Ishikawa (cell line): ENCODE measurements around the gene CWC22.

Source experiments
- CEBPB ChIP-seq: IDR thresholded peaks from 2 replicates; pipeline ENCODE4 v1.6.1; 2012
- EP300 ChIP-seq: IDR thresholded peaks from 2 replicates; pipeline ENCODE4 v1.6.1; 2012; ENCODE audit warnings: borderline replicate concordance
- FOXM1 ChIP-seq: IDR thresholded peaks from 2 replicates; pipeline ENCODE4 v1.6.1; 2012; ENCODE audit warnings: low read depth, borderline replicate concordance
- NFIC ChIP-seq: IDR thresholded peaks from 2 replicates; pipeline ENCODE4 v1.6.1; 2012
- RAD21 ChIP-seq: IDR thresholded peaks from 2 replicates; pipeline ENCODE4 v1.6.1; 2012; ENCODE audit warnings: low read depth
- TAF1 ChIP-seq: IDR thresholded peaks from 2 replicates; pipeline ENCODE4 v1.6.1; 2012; ENCODE audit warnings: low read depth, mild to moderate bottlenecking
- TCF12 ChIP-seq: IDR thresholded peaks from 2 replicates; pipeline ENCODE4 v1.6.1; 2012; ENCODE audit warnings: low read depth
- YY1 ChIP-seq: IDR thresholded peaks from 2 replicates; pipeline ENCODE4 v1.6.1; 2012; ENCODE audit warnings: low read depth
- TF ChIP-seq, protein P1 (sequence below): IDR thresholded peaks from 2 replicates; pipeline ENCODE4 v1.6.1; 2012; ENCODE audit warnings: low read depth, mild to moderate bottlenecking
- TF ChIP-seq, protein P2 (sequence below): IDR thresholded peaks from 2 replicates; pipeline ENCODE4 v1.6.1; 2012

DNA sequence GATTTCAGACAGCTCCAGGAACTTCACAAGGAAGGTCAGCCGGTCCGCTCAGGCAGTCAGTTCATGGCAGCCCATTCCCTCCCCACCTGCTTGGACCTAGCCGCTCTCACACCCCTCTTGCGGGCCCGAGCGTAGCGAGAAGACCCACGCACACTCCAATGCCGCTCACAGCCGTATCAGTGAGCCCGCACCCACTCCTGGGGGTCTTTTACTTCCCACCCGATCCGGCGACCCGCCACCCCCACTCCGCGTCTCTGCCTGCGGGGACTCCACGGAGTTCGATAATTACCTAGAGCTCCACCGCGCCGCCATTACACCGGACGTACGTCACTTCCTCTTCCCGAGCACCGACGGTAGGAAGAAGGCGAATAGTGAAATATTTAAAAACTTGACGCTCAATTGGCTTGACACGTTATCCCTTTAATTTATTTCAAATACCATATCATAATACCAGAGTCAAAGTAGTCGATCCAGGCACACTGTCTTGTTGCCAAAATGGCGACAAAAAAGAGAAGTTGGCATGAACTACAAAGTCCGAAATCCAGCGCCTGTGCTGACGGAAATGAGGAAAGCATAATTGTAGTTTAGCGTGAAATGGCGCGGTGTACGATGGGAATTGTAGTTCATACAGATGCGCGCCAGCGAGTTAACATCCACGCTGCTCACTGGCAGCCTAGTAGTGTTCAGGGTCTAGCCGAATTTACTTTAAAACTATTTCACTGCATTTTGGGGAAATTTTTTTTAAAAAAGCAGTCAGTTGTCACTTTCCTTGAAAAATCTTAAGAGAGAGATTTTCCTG is at the start of gene CWC22:
- TF ChIP-seq FOXM1, result 0 out of 2 replicates have a peak, but pooled peaks have one; percentile 26
- TF ChIP-seq, protein P1, sequence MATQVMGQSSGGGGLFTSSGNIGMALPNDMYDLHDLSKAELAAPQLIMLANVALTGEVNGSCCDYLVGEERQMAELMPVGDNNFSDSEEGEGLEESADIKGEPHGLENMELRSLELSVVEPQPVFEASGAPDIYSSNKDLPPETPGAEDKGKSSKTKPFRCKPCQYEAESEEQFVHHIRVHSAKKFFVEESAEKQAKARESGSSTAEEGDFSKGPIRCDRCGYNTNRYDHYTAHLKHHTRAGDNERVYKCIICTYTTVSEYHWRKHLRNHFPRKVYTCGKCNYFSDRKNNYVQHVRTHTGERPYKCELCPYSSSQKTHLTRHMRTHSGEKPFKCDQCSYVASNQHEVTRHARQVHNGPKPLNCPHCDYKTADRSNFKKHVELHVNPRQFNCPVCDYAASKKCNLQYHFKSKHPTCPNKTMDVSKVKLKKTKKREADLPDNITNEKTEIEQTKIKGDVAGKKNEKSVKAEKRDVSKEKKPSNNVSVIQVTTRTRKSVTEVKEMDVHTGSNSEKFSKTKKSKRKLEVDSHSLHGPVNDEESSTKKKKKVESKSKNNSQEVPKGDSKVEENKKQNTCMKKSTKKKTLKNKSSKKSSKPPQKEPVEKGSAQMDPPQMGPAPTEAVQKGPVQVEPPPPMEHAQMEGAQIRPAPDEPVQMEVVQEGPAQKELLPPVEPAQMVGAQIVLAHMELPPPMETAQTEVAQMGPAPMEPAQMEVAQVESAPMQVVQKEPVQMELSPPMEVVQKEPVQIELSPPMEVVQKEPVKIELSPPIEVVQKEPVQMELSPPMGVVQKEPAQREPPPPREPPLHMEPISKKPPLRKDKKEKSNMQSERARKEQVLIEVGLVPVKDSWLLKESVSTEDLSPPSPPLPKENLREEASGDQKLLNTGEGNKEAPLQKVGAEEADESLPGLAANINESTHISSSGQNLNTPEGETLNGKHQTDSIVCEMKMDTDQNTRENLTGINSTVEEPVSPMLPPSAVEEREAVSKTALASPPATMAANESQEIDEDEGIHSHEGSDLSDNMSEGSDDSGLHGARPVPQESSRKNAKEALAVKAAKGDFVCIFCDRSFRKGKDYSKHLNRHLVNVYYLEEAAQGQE, result no peak
- TF ChIP-seq CEBPB, result no peak
- no peak for TF ChIP-seq RAD21
- TF ChIP-seq TAF1, result peak; percentile 85
- TF ChIP-seq TCF12, result peak; percentile 62
- TF ChIP-seq EP300, result no peak; the same call in 1 of the 2 replicates
- TF ChIP-seq, protein P2, sequence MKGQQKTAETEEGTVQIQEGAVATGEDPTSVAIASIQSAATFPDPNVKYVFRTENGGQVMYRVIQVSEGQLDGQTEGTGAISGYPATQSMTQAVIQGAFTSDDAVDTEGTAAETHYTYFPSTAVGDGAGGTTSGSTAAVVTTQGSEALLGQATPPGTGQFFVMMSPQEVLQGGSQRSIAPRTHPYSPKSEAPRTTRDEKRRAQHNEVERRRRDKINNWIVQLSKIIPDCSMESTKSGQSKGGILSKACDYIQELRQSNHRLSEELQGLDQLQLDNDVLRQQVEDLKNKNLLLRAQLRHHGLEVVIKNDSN, result no peak
- TF ChIP-seq NFIC, result 0 out of 2 replicates have a peak, but pooled peaks have one; percentile 41
- peak; percentile 96 for TF ChIP-seq YY1
